K562 (cell line): ENCODE measurements around the gene CFAP107.

Experiments
- BHLHE40 ChIP-seq: IDR thresholded peaks from 2 replicates; pipeline ENCODE4 v1.6.1; 2011; ENCODE audit warnings: low read length, improper control_type of control experiment
- MXI1 ChIP-seq: IDR thresholded peaks from 2 replicates; pipeline ENCODE4 v1.6.1; 2011; ENCODE audit warnings: low read depth, mild to moderate bottlenecking, improper control_type of control experiment, low read length
- PURB ChIP-seq: sonication (generic); formaldehyde crosslinking; IDR thresholded peaks from 2 replicates; pipeline ENCODE4 v1.9.0; 2021; ENCODE audit warnings: low read depth, mild to moderate bottlenecking, missing genetic modification reagents
- PYGO2 ChIP-seq: fragments of 450-650 bp; IDR thresholded peaks from 2 replicates; pipeline ENCODE4 v1.6.1; 2016; ENCODE audit warnings: mild to moderate bottlenecking, missing genetic modification characterization, moderate library complexity, missing compliant biosample characterization

DNA sequence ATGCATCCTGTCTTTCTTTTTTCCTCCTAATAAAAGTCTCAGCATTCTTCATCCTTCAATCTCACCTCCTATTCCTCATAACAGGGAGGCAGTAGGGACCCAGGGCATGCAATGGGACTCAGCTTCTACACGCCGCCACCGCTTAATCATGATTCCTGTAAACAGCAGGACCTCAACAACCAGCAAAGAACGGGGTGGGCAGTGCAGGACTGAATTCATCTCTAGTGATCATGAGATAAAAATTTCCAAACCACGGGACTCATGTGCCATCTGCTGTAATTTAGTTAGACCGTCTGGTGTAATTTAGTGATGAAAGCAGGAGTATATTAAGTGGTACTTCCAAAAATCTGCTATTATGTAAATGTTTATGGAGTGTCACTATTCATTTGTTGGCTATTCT lies 32.9 kb downstream of the CFAP107 start:
- TF ChIP-seq PURB (CRISPR knock-in tag) (no peak), MXI1 (no peak), PYGO2 (tag) (no peak), BHLHE40 (no peak)
